ENCODE measurements around the gene ARHGAP33.

ARHGAP33 gene

DNA sequence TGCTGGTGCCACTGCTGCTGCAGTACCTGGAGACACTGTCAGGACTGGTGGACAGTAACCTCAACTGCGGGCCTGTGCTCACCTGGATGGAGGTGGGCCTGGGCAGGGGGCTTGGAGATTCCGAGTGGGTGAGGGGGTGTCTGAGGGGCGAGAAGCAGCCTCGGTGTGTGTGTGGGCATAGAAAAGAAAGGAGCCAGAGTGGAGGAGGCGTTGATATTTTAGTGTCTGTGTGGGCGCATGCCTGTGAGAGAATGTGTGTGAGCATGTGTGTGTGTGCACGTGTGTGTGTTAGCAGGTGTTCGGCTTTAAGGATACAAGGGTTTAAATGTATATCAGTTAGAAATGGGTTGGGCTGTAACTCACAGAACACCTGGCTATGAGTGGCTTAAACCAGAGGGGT is 3.7 kb downstream of the ARHGAP33 start:
- no peak for DNase-seq

DNA sequence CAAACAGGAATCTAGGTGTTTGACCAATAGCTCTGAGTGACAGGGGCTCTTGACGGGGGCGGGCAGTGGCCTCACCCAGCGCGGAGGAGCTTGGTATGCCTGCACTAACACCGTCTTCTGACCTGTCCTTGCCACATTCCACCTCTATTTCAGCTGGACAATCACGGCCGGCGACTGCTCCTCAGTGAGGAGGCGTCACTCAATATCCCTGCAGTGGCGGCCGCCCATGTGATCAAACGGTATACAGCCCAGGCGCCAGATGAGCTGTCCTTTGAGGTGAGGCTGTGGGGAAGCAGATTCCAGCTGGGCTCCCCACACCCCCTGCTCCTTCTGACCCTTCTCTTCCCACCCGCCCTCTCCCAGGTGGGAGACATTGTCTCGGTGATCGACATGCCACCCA is 4.7 kb downstream of the ARHGAP33 start:
- no peak for DNase-seq

DNA sequence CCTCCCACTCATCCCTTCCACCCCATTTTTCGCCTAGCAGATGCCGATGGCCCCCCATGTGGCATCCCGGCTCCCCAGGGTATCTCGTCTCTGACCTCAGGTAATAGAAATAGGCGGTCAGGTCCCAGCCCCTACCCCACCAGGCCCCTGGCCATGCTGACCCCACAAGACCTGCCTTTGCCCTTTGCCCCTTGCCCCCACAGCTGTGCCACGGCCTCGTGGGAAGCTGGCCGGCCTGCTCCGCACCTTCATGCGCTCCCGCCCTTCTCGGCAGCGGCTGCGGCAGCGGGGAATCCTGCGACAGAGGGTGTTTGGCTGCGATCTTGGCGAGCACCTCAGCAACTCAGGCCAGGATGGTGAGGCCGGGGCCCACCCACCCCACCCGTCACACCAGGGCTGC is 5.4 kb downstream of the ARHGAP33 start:
- DNase-seq = no peak

DNA sequence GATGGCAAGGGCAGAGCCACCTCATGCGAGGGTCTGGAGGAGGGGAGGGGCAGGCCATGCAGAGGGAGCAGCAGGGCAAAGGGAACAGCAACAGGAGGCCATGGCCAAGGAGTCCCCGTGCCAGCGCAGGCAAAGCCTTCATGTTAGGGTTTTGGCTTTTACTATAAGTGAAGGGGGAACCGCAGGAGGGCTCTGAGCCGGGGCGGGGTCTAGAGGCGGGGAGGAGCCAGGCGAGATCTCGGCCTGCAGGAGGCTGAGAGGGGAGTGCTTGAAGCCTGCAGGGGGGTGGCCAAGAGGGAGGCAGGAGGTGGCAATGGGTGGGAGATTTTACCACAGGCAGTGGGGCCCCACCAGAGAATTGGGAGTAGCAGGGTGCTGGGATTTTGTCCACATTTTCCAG is 6.3 kb downstream of the ARHGAP33 start:
- no peak for DNase-seq

DNA sequence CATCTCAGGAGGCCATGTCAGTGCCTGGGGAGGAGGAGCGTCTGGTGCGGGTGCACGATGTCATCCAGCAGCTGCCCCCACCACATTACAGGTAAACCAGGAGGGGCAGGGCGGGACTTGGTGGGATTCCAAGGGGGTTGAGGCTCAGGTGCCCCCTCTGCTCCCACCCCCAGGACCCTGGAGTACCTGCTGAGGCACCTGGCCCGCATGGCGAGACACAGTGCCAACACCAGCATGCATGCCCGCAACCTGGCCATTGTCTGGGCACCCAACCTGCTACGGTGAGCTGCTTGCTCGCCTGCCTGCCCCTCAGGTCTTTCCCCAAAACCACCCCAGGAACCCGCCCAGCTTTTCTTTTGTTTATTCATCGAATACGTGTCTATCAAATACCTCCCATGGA is 7.2 kb downstream of the ARHGAP33 start:
- DNase-seq = no peak

DNA sequence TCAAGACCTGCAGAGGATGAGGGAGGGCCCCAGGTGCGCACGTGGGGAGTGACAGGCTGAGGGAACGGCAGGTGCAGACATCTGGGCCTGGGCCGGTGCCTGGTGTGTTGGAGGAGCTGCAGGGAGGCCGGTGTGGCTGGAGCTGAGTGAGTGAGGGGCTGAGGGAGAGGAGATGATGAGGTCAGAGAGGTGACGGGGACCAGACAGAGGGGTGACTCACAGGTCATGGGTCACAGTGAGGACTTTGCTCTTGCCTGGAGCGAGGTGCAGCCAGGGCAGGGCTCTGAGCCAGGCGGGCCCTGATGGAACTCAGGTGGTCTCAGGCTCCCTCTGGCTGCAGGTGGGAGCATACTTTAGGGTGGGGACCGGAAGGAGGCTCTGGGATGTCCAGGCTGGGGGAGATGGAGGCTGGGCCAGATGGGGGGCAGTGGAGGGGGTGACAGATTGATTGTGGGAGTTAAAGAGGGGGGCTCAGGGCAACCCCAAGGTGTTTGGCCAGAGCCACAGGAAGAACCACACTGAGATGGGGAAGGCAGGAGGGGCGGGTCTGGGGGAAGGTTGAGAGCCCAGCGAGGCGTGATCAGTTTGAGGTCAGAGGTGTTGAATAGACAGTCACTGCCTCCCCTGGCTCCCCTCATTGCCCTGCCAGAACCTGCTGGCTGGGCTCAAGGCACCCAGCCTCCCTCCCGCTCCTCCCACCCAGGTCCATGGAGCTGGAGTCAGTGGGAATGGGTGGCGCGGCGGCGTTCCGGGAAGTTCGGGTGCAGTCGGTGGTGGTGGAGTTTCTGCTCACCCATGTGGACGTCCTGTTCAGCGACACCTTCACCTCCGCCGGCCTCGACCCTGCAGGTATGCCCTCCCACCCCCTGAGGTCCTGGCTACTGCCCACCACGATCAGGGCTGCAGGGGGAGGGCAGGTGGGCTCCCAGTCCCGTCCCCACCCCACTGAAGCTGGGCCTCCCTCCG is 8.4 kb downstream of the ARHGAP33 start:
- no peak for DNase-seq

DNA sequence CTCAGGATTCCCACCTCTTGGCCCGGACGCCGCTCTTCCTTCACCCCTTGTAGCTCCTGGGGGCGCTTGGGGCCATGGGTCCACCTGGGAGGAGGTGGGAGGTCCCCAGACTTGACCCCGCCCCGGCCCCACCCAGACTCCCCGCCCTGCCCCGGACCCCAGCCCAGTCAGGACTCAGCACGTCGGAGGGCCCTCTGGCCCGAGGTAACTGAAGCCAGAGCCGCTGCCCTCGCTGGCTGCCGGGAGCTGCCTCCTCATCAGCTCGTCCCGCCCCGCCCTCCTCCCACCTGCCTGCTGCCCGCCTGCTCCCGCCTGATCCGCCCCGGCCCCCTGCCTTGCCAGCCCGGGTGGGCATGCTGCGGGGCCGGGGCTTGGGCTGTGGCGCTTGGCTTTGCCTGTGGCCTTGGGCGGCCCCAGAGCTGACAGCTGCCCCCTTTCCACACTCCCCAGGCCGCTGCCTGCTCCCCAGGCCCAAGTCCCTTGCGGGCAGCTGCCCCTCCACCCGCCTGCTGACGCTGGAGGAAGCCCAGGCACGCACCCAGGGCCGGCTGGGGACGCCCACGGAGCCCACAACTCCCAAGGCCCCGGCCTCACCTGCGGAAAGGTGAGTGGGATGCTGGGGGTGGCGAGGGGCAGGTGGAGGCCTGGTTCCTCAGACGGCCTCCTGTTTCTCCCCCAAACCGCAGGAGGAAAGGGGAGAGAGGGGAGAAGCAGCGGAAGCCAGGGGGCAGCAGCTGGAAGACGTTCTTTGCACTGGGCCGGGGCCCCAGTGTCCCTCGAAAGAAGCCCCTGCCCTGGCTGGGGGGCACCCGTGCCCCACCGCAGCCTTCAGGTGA is 9.4 kb downstream of the ARHGAP33 start:
- DNase-seq = no peak

DNA sequence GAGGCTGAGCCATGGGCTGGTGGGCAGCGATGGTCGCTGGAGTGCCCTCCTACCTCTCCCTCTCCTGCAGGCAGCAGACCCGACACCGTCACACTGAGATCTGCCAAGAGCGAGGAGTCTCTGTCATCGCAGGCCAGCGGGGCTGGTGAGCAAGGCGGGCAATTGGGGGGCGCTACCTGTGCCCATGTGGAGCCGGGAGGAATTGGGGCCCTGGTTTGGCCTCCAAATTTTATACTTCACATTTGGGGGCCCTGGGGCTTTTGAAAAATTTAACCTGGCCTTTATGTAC is 9.9 kb downstream of the ARHGAP33 start:
- DNase-seq = no peak

DNA sequence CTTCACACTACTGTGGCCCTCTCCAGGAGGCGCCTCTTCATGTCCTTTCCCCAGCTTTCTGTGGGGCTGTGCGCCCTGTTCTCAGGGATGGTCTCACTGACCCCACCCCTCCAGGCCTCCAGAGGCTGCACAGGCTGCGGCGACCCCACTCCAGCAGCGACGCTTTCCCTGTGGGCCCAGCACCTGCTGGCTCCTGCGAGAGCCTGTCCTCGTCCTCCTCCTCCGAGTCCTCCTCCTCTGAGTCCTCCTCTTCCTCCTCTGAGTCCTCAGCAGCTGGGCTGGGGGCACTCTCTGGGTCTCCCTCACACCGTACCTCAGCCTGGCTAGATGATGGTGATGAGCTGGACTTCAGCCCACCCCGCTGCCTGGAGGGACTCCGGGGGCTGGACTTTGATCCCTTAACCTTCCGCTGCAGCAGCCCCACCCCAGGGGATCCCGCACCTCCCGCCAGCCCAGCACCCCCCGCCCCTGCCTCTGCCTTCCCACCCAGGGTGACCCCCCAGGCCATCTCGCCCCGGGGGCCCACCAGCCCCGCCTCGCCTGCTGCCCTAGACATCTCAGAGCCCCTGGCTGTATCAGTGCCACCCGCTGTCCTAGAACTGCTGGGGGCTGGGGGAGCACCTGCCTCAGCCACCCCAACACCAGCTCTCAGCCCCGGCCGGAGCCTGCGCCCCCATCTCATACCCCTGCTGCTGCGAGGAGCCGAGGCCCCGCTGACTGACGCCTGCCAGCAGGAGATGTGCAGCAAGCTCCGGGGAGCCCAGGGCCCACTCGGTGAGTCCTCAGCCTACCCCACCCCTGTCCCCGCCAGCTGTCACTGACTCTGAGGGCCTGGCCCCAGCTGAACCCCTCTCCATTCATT is 11.2 kb downstream of the ARHGAP33 start:
- DNase-seq = no peak

DNA sequence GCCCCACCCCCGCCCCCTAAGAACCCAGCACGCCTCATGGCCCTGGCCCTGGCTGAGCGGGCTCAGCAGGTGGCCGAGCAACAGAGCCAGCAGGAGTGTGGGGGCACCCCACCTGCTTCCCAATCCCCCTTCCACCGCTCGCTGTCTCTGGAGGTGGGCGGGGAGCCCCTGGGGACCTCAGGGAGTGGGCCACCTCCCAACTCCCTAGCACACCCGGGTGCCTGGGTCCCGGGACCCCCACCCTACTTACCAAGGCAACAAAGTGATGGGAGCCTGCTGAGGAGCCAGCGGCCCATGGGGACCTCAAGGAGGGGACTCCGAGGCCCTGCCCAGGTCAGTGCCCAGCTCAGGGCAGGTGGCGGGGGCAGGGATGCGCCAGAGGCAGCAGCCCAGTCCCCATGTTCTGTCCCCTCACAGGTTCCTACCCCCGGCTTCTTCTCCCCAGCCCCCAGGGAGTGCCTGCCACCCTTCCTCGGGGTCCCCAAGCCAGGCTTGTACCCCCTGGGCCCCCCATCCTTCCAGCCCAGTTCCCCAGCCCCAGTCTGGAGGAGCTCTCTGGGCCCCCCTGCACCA is 11.9 kb downstream of the ARHGAP33 start:
- no peak for DNase-seq

DNA sequence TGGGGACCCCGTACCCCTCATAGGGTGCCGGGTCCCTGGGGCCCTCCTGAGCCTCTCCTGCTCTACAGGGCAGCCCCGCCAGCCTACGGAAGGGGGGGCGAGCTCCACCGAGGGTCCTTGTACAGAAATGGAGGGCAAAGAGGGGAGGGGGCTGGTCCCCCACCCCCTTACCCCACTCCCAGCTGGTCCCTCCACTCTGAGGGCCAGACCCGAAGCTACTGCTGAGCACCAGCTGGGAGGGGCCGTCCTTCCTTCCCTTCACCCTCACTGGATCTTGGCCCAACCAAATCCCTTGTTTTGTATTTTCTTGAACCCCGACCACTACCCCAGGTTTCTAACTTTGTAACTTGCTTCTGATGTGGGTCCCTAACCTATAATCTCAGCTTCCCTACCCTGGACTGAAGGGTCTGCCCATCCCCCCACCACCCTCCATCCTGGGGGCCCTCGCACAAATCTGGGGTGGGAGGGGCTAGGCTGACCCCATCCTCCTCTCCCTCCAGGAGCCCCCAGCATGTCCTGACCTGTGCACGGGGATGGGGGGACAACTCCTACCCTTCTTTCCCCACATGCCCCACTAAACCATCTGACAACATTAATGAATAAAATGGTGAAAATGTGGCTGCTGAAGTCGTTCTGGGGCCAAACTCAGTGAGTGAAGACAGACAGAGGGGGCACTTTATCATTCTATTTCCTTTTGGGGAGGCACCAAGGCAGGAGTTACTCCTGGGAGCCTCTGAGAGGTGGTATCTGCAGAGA is 13.0 kb downstream of the ARHGAP33 start:
- DNase-seq = no peak

DNA sequence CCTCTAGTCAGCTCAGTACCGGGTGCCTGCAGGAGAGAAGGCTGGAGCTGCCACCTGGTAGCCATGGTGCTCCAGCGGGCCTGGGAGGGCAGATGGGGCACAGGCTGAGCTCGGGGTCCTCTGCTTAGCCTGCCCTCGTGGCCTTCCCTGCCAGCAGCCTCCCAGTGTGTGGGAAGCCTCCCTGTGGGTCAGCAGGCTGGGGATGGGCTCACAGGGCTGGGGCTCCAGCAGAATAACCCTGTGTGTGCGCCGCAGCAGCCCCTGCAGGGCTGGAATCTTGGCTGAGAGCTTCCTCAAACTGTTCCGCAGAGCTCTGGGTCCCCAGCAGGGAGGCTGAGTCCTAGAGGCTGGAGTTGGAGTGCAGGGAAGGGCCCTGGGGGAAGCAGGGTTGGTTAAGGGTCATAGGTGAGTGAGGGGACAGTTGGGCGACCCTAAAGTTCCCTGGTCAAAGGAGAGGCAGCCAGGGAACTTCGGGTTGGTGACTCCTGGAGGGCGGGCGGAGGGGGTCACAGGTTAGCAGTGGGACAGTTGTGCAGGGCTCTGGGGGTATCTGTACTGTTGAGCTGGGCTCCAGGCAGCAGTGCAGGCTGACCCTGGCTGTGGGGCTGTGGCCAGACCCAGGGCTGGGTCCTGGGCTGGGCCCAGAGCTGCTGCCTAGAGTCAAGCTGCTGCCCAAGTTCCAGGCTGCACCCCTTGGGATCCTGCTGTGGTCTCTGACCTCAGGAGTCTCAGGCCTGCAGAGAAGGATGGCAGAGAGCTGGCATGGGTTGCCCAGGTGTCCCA is 14.0 kb downstream of the ARHGAP33 start:
- DNase-seq = no peak

DNA sequence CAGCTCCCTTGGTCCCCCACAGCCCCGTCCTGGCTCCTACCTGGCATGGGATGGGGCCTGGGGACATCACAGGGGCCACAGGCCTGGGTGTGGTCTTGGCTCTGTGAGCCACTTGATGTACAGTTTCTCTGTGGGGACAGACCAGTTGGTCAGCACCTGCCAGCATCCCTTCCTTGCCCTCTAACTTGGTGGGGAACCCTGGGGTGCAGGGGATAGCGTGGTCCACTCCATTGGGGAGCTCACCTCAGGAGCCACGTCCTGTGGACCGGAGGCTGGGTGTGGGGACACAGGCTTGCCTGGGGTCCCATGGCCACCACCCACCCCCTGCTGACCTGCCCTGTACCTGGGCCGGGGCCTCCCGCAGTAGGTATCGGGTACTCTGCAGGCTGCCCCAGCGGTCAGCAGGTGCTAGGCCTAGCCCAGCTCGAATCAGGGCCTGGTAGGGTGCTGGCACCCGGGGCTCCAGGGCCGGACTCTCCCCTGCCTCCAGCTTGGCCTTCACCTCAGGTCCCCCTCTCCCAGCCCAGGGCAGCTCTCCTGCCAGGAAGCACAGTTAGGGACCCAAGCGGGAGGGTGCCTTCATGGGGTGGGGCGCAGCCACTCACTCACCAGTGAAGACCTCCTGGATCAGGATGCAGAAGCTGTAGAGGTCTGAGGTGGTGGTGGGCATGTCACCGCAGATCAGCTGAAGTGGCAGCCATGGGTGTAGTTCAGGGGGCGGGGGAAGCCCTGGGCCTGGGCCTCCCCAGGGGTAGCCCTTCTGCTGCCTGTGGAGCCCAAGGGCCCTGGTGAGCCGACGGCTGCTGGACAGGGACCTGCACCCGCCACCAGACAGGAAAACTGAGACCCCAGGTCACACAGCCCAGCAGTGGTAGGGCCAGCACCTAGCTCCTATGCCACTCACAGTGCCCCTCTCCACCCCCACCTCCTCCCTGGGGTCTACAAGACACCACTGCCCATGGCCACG is 14.9 kb downstream of the ARHGAP33 start:
- DNase-seq = no peak

DNA sequence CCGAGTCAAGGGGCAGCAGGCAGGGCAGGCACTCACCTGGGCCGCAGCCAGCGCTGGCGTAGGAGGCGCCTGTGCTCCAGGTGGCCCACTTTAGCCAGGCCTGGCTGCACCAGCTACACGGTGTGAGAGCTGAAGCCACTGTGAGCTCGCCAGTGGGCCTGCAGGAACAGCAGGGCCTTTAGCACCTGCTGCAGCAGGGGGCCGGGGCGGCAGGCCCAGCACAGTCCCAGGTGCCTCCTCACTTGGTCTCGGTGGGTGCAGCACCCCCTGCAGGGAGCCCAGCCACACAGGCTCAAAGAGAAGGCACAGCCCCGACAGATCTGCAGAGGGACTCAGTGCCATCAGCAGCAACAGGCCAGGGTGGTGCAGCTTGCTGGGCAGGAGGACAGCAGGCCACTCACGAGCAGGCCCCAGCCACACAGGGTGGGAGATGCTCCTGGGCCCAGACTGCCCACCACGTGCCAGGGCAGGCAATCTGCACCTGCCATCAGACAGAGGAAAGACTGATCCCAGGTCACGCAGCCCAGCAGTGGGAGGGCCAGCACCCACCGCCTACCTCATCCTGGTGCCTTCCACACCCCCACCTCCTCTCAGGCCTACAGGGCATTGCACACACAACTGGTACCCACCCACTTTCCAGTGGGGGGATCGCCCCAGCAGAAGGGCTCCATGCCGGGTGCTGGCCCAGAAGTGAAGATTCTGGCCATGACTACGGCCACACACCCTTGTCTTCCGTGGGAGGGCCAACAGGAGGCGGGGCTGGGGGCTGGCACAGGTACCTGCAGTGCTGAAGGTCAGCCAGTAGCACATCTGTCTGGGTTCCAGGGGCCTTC is 15.8 kb downstream of the ARHGAP33 start:
- no peak for DNase-seq

DNA sequence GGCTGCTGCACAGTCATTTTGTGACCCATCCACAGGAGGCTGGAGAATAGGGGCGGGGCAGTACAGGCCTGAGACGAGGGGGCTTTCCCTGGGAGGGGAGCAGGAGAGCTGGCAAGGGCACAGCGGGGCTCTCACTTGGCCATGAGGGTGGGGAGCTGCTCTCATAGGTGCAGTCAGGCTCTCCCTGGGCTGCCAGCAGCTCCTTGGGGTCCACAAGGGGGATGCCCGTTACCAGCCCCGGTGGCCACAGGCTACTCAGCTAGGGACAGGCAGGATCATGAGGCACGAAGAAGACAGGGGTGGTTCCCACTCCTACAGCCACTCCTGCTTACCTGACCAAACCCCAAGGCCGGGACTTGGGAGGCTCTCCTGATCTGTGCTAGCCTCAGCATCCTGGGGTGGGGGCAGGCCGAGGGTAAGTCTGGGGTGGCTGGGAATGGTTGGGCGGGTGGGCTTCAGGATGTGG is 16.5 kb downstream of the ARHGAP33 start:
- DNase-seq = no peak

DNA sequence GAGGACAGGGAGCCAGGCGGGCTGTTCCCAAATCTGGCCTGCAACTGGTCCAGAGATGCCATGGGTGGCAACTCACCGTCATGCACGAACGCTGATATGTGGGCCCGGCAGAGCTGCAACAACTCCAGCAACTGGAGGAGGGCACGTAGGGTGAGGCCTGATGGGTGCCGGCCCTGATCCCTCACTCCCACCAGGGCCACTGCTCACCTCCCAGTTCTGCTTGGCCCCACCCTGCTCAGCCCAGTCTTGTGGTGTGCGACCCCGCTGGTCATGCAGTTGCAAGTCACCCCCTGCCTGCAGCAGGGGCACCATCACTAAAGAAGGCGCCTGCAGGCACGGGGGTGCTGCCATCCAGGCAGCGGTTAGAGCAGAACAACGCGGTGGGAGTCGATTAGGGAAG is 16.9 kb downstream of the ARHGAP33 start:
- no peak for DNase-seq

DNA sequence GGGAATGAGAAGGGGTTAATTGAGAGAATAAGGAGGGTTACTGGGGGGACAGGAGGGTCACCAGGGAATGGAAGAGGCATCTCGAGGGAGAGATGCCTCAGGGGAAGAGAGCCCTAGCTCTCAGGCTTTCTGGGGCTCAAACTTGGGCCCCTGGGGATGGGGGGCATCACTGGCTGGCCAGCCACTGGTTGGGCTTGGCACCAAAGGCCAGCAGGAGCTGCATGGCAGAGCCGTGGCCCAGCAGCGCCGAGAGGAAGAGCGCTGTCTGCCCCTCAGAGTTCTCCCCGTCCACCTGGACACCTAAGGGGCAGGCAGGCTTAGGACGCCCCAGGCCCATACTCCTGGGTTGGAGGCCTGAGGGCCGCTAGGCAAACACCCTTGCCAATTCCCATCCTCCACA is 17.5 kb downstream of the ARHGAP33 start:
- no peak for DNase-seq

DNA sequence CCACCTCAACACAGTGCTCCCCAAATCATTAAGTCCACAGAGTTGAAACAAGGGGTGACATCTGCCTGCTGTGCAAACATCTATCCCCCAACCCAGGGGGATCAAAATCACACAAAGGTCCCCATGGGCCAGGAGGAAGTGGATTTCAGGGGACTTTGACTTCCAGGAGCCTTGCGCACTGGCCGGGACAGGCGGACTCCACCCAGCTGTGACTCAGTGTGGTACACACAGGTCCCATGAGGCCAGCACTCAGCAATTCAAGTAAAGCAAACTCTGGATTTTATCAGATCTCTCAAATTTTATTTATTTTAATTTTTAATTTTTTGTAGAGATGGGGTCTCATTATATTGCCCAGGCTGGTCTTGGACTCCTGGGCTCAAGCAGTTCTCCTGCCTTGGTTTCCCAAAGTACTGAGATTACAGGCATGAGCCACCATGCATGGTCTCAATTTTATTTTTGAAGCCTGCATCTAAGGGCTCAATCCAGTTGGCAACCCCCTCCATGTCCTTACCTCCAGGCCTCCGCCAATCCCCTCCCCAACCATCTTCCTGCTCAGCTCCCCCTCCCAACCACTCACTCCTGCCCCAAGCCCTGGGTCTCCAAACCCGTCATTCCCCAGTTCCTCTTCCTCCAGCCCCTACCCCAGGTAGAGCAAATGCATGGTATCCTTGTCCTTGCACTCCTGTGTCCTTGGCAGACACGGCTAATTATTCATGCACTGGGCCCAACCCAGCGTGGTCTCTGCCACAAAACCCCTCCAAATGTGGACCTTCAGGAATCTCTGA is 18.2 kb downstream of the ARHGAP33 start:
- DNase-seq = no peak

Data from AML-193 (cell line).